ENCODE data around the gene OR5B17.
"Not testable (repeated sequence)": the region's sequence is repeated elsewhere in the genome, so short reads cannot be mapped to it uniquely, and the experiment has no call there.

The OR5B17 gene

GRCh38 chr11:58358969-58359368 lies at the start of gene OR5B17:
Gene OR5B17, minus strand, starts transcription at chr11:58359069. Its CDS starts 0 bp downstream, at chr11:58359069.
- DNase-seq (ENCODE audit: low read depth in 1 of 2, low spot score in 1 of 2), result no peak

DNA sequence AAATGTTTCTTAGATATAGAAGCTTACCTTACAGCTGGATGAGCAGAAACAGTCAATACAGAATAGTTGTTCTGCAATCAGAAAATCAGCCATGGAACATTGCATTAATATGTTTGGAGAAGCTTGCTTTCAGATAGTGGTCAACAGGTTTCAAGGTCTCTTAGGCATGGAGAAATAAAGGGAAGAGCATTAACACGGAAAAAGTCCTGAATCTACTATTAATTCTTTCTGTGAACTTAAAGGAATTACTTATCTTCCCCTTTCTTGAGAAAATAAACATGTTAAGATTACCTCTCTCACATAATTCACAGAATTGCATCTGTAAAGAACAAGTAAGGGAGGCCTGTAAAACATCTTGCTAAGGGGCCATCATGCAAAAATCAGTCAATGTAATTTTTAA lies 47.9 kb upstream of the OR5B17 start, which contains the start of gene OR5B3:
Gene OR5B3, minus strand, starts transcription at position 101 of the 400 bp plus-strand sequence. CDS start 3,465 bp downstream, outside the sequence.
- DNase-seq (ENCODE audit: low read depth in 1 of 2, low spot score in 1 of 2), result no peak

GRCh38 chr11:58399622-58400021 lies 40.8 kb upstream of the OR5B17 start:
- DNase-seq (ENCODE audit: low read depth in 1 of 2, low spot score in 1 of 2), result not testable (repeated sequence)

DNA sequence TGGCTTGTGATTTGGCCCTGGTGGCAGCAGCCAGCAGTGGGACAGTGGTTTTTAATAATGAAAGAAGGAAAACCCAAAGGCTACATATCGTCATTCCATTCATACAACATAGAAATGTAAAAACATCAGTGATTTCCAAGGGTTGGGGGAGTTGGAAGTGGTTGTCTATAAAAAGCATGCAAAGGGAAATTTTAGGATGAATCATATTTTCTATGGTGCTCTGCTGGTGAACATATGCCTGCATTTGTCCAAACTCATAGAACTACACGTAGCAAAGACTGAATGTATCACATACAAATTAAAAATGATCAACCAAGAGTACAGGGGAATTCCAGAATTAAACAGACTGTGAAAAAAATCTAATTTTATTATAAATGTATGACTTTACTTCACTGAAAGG lies 36.7 kb upstream of the OR5B17 start:
- DNase-seq (ENCODE audit: low read depth in 1 of 2, low spot score in 1 of 2), result no peak

- no peak for DNase-seq (ENCODE audit: low read depth in 1 of 2, low spot score in 1 of 2)
These were observed 35.3 kb upstream of the OR5B17 start for GRCh38 chr11:58394195-58394594.

- no peak for DNase-seq (ENCODE audit: low read depth in 1 of 2, low spot score in 1 of 2)
These were observed 33.9 kb upstream of the OR5B17 start for GRCh38 chr11:58392746-58393145.

DNA sequence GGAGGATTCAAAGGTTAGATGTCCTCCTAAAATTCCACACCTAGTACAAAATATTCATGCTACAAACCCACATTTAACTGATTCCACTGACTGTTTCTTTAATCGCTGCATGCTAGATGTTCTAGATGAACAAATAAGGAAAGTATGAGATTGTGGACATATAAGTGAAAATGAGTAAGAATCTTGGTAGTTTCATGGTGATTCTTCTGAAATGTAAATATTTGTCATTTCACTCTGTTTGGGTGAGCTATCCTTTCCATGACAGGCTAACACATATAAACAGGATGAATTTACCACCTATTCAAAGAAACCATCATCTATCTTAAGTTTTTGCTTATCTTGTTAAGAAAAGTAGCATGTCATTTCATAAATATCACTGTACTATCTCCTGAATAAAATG lies 33.0 kb upstream of the OR5B17 start:
- no peak for DNase-seq (ENCODE audit: low read depth in 1 of 2, low spot score in 1 of 2)

DNA sequence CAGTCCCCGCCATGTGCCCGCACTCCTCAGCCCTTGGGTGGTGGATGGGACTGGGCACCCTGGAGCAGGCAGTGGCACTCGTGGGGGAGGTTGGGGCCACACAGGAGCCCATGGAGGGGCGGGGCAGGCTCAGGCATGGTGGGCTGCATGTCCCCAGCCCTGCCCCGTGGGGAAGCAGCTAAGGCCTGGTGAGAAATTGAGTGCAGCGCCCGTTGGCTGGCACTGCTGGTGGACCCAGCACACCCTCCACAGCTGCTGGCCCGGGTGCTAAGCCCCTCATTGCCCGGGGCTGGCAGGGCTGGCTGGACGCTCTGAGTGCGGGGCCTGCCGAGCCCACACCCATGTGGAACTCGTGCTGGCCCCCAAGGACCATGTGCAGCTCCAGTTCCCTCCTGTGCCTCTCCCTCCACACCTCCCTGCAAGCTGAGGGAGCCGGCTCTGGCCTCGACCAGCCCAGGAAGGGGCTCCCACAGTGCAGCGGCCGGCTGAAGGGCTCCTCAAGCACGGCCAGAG lies 31.7 kb upstream of the OR5B17 start:
- no peak for DNase-seq (ENCODE audit: low read depth in 1 of 2, low spot score in 1 of 2)

DNA sequence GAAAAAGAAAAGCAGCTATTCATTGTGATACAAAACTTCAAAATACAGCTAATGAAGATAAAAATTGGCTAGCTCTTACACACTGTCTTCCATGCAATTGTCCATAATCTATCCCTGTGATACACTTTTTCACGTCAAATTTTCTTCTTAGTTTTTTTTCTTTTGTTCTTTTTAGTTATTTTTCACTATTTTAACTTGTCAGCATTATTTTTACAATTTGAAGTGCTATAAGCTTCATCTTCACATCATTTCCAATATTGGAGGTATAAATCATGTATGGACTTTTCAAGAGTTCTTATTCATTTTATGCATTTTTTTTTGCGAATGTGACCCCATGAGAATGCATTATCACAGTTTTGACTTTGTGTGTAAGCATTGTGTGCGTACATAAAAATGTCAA lies 4.1 kb downstream of the OR5B17 start:
- no peak for DNase-seq (ENCODE audit: low read depth in 1 of 2, low spot score in 1 of 2)

DNA sequence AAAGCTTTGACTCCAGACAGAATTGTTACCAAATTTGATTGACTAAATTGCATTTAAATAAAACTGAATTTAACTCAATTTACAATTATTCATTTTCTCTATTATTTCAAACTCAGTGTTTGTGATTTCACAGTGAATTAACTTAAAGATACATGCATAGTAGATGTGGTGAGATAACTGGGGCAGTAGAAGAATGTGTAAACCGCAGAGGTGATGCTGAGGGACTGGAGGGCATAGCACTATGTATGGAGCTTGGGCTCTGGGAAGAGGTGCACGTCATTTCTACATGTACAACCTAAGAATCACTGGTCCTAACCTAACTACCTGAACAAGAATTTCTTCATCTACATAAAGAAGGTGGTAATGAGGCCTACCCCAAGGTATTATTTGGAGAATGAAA lies 13.7 kb downstream of the OR5B17 start:
- no peak for DNase-seq (ENCODE audit: low read depth in 1 of 2, low spot score in 1 of 2)

GRCh38 chr11:58334708-58335107 lies 24.2 kb downstream of the OR5B17 start:
- no peak for DNase-seq (ENCODE audit: low read depth in 1 of 2, low spot score in 1 of 2)

DNA sequence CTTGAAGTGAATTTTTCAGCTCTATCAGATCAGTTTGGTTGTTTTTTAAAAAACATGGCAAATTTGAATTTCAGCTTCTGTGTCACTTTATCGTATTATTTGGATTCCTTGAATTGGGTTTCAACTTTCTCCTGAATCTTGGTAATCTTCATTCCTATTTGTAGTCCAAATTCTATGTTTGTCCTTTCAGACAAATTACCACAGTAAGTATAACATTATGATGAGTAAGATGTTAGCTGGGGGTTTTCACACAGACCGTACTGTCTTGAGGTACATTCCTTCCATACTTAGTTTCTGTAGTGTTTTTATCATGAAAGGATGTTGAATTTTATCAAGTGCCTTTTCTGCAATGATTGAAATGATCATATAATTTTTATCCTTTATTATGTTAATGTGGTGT lies 28.0 kb downstream of the OR5B17 start:
- DNase-seq (ENCODE audit: low read depth in 1 of 2, low spot score in 1 of 2), result no peak

- DNase-seq (ENCODE audit: low read depth in 1 of 2, low spot score in 1 of 2), result no peak
These were observed 40.3 kb downstream of the OR5B17 start for GRCh38 chr11:58318532-58318931.

DNA sequence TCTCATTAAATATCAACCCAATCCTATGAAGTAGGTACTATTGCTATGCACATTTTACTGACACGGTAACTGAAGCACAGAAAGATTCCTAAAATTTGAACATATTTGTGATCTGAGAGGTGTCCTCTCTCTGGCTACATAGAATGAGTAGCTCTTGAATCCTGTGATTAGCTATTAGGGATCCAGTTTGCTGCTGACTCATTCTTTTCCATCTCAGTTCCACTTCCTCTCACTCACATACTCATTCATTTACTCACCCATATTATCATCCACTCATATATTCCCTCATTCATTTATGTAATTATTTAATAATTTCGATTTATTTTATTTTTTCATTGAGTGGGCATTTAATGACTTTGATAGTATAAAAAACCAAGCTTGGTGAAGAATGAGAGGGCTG lies 42.7 kb downstream of the OR5B17 start:
- DNase-seq (ENCODE audit: low read depth in 1 of 2, low spot score in 1 of 2), result no peak

Data from activated CD4-positive, alpha-beta T cell treated with anti-CD3 and anti-CD28 coated beads, Interleukin-2, amount 50 U/mL, for 24 hours (primary cell).